Ishikawa (cell line): ENCODE results near the gene MTCP1.

Experiments
- CEBPB ChIP-seq: IDR thresholded peaks from 2 replicates; pipeline ENCODE4 v1.6.1; 2012
- CREB1 ChIP-seq: IDR thresholded peaks from 2 replicates; pipeline ENCODE4 v1.6.1; 2012; ENCODE audit warnings: low read depth
- EGR1 ChIP-seq: IDR thresholded peaks from 2 replicates; pipeline ENCODE4 v1.6.1; 2012
- EP300 ChIP-seq: IDR thresholded peaks from 2 replicates; pipeline ENCODE4 v1.6.1; 2012; ENCODE audit warnings: borderline replicate concordance
- FOXM1 ChIP-seq: IDR thresholded peaks from 2 replicates; pipeline ENCODE4 v1.6.1; 2012; ENCODE audit warnings: low read depth, borderline replicate concordance
- RAD21 ChIP-seq: IDR thresholded peaks from 2 replicates; pipeline ENCODE4 v1.6.1; 2012; ENCODE audit warnings: low read depth
- TAF1 ChIP-seq: IDR thresholded peaks from 2 replicates; pipeline ENCODE4 v1.6.1; 2012; ENCODE audit warnings: low read depth, mild to moderate bottlenecking
- TCF12 ChIP-seq: IDR thresholded peaks from 2 replicates; pipeline ENCODE4 v1.6.1; 2012; ENCODE audit warnings: low read depth
- TEAD4 ChIP-seq: IDR thresholded peaks from 2 replicates; pipeline ENCODE4 v1.6.1; 2012
- YY1 ChIP-seq: IDR thresholded peaks from 2 replicates; pipeline ENCODE4 v1.6.1; 2012; ENCODE audit warnings: low read depth
- TF ChIP-seq, protein P1 (sequence below): IDR thresholded peaks from 2 replicates; pipeline ENCODE4 v1.6.1; 2012
- TF ChIP-seq, protein P2 (sequence below): IDR thresholded peaks from 2 replicates; pipeline ENCODE4 v1.6.1; 2012; ENCODE audit warnings: low read depth, mild to moderate bottlenecking
- TF ChIP-seq, protein P3 (sequence below): IDR thresholded peaks from 2 replicates; pipeline ENCODE4 v1.6.1; 2012

DNA sequence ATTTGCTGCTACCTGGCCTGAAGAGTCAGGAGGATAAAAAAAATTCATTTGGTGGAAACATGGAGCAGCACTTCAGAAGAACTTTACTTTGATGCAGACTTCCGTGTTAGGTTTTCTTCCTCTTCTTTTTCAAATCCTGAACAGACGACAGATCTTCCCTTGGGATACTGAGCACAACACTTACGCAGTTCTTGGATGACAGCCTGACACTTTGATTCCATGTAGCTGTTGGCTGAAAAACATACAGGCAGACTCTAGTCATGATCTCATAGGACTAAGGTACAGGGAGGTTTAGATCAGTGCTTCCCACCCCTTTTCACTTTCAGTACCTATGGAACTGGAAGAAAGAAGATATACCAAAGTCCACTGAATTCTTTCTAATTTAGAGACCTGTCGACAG, 9.2 kb downstream of the MTCP1 start:
- TF ChIP-seq CEBPB = no peak
- TF ChIP-seq EP300 = no peak
- TF ChIP-seq YY1 = no peak
- no peak for TF ChIP-seq EGR1
- no peak for TF ChIP-seq FOXM1
- TF ChIP-seq TAF1 = no peak
- TF ChIP-seq RAD21 = no peak
- TF ChIP-seq TCF12 = no peak
- TF ChIP-seq, protein P1, sequence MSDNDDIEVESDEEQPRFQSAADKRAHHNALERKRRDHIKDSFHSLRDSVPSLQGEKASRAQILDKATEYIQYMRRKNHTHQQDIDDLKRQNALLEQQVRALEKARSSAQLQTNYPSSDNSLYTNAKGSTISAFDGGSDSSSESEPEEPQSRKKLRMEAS = no peak
- TF ChIP-seq, protein P2, sequence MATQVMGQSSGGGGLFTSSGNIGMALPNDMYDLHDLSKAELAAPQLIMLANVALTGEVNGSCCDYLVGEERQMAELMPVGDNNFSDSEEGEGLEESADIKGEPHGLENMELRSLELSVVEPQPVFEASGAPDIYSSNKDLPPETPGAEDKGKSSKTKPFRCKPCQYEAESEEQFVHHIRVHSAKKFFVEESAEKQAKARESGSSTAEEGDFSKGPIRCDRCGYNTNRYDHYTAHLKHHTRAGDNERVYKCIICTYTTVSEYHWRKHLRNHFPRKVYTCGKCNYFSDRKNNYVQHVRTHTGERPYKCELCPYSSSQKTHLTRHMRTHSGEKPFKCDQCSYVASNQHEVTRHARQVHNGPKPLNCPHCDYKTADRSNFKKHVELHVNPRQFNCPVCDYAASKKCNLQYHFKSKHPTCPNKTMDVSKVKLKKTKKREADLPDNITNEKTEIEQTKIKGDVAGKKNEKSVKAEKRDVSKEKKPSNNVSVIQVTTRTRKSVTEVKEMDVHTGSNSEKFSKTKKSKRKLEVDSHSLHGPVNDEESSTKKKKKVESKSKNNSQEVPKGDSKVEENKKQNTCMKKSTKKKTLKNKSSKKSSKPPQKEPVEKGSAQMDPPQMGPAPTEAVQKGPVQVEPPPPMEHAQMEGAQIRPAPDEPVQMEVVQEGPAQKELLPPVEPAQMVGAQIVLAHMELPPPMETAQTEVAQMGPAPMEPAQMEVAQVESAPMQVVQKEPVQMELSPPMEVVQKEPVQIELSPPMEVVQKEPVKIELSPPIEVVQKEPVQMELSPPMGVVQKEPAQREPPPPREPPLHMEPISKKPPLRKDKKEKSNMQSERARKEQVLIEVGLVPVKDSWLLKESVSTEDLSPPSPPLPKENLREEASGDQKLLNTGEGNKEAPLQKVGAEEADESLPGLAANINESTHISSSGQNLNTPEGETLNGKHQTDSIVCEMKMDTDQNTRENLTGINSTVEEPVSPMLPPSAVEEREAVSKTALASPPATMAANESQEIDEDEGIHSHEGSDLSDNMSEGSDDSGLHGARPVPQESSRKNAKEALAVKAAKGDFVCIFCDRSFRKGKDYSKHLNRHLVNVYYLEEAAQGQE = no peak
- no peak for TF ChIP-seq CREB1
- TF ChIP-seq TEAD4 = no peak
- TF ChIP-seq, protein P3, sequence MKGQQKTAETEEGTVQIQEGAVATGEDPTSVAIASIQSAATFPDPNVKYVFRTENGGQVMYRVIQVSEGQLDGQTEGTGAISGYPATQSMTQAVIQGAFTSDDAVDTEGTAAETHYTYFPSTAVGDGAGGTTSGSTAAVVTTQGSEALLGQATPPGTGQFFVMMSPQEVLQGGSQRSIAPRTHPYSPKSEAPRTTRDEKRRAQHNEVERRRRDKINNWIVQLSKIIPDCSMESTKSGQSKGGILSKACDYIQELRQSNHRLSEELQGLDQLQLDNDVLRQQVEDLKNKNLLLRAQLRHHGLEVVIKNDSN = no peak
